ENCODE results near the gene JAZF1.

- no peak for TF ChIP-seq YY1 (IDR thresholded peaks at IDR 0.05; ENCODE audit: insufficient read depth, insufficient read length)
- TF ChIP-seq ZNF274 (IDR thresholded peaks at IDR 0.05; ENCODE audit: low read depth, low read length), result no peak
Measured at GRCh38 chr7:27793780-27794179, 386.8 kb downstream of the JAZF1 start.
